ENCODE data around the gene RAPGEF2. TPM values are rescaled to one million over a fixed set of nuclear protein-coding genes. Genes with fewer than 3 reads are reported as not detected.

Gene RAPGEF2
- total and polyA plus RNA-seq, 9 of the 15 experiments (the other 6 are each of a cell fraction or from before 2014, with no cell fraction given): 3.1 to 32.6 (median 23.1) TPM

GRCh38 chr4:159150821-159151390, 48.0 kb downstream of the RAPGEF2 start (continued):
- TF ChIP-seq MTA2 (IDR thresholded peaks at IDR 0.05; ENCODE audit: low read depth) (peak; percentile 99), CEBPG (CRISPR knock-in tag; IDR thresholded peaks at IDR 0.05) (no peak), CEBPG (tag; conservative IDR thresholded peaks at IDR 0.05 in 1 of 2, IDR thresholded peaks at IDR 0.05 in 1 of 2) (peak in 1 of 2 experiments; percentile 35; a peak in 1 of 4 replicates), ZNF76 (CRISPR knock-in tag; IDR thresholded peaks at IDR 0.05; ENCODE audit: borderline replicate concordance) (0 out of 2 replicates have a peak, but pooled peaks have one; percentile 13), RAD51 (IDR thresholded peaks at IDR 0.05; ENCODE audit: borderline replicate concordance, low read depth) (peak; percentile 51; the same call in 1 of the 2 replicates), CC2D1A (IDR thresholded peaks at IDR 0.05) (peak; percentile 97), THRB (CRISPR knock-in tag; conservative IDR thresholded peaks at IDR 0.05) (0 out of 2 replicates have a peak, but pooled peaks have one; percentile 28), ZBED1 (IDR thresholded peaks at IDR 0.05) (peak; percentile 91; the same call in 1 of the 2 replicates), U2AF1 (optimal IDR thresholded peaks at IDR 0.05; ENCODE audit: low read depth, low read length) (no peak), HDAC3 (IDR thresholded peaks at IDR 0.05; ENCODE audit: borderline replicate concordance, partially characterized antibody) (peak; percentile 96), ETS2 (tag; IDR thresholded peaks at IDR 0.05; ENCODE audit: borderline replicate concordance, poor library complexity, severe bottlenecking) (no peak), ZNF592 (IDR thresholded peaks at IDR 0.05) (peak; percentile 69), PHTF2 (CRISPR knock-in tag; IDR thresholded peaks at IDR 0.05) (no peak), SMAD4 (CRISPR knock-in tag; conservative IDR thresholded peaks at IDR 0.05) (peak; percentile 74), NCOA1 (IDR thresholded peaks at IDR 0.05; ENCODE audit: low read depth) (peak; percentile 90), ZNF717 (CRISPR knock-in tag; IDR thresholded peaks at IDR 0.05) (no peak), MAFG (tag; conservative IDR thresholded peaks at IDR 0.05) (peak; percentile 97), BHLHE40 (IDR thresholded peaks at IDR 0.05; ENCODE audit: low read length) (peak; percentile 87), ATF4 (CRISPR knock-in tag; IDR thresholded peaks at IDR 0.05) (peak; percentile 59; the same call in 1 of the 2 replicates), CAMTA2 (CRISPR knock-in tag; conservative IDR thresholded peaks at IDR 0.05) (no peak), TCF7 (IDR thresholded peaks at IDR 0.05; ENCODE audit: borderline replicate concordance) (0 out of 2 replicates have a peak, but pooled peaks have one; percentile 37), GABPB2 (CRISPR knock-in tag; conservative IDR thresholded peaks at IDR 0.05) (no peak), NEUROD1 (IDR thresholded peaks at IDR 0.05; ENCODE audit: borderline replicate concordance, low read depth, low read length, partially characterized antibody) (peak; percentile 83)
